Natural killer cell (primary cell): Measurements from ENCODE around the gene TNFAIP8L3. TPM values are rescaled to one million over a fixed set of nuclear protein-coding genes. Genes with fewer than 3 reads are reported as not detected.

Source experiments
- ATAC-seq, 3 donors: fragments of 150-1000 bp in 2 of 3; fragments of 200-7000 bp in 1 of 3; cut with Tn5 transposase; 1 replicate in 1 of 3; 2 replicates in 2 of 3; pipeline ENCODE4 v1.10.0; 2021; ENCODE audit warnings: mild to moderate bottlenecking in 2 of 3, moderate library complexity in 2 of 3
- DNase-seq, 2 donors: peaks; one replicate each; pipeline versions ENCODE4 v3.0.0 to v3.0.0-alpha.2; 2013 to 2021; ENCODE audit warnings: mixed read lengths in 1 of 2
- H3K27ac ChIP-seq: one replicate; pipeline ENCODE4 v1.5.1; 2013; ENCODE audit warnings: mild to moderate bottlenecking, low read length
- H3K27me3 ChIP-seq: one replicate; pipeline ENCODE4 v1.6.1; 2013; ENCODE audit warnings: low read length; ENCODE audit not compliant: control insufficient read depth, insufficient read depth
- H3K36me3 ChIP-seq: one replicate; pipeline ENCODE4 v1.6.1; 2013; ENCODE audit warnings: low read length; ENCODE audit not compliant: control insufficient read depth, insufficient read depth
- H3K4me1 ChIP-seq: one replicate; pipeline ENCODE4 v1.6.1; 2013; ENCODE audit warnings: low read length; ENCODE audit not compliant: control insufficient read depth, insufficient read depth
- H3K4me3 ChIP-seq: one replicate; pipeline ENCODE4 v1.5.1; 2013; ENCODE audit warnings: low read length
- H3K9me3 ChIP-seq: one replicate; pipeline ENCODE4 v1.6.1; 2013; ENCODE audit warnings: low read length; ENCODE audit not compliant: control insufficient read depth, insufficient read depth
- H3K27ac Mint-ChIP-seq, 2 donors: one replicate each; pipeline ENCODE4 v1.8.0; 2022; ENCODE audit warnings: mild to moderate bottlenecking in 2 of 2, mixed read lengths in 2 of 2, moderate library complexity in 1 of 2
- H3K27me3 Mint-ChIP-seq, 2 donors: one replicate each; pipeline ENCODE4 v1.8.0; 2022; ENCODE audit warnings: low read depth in 2 of 2, mixed read lengths in 2 of 2
- H3K36me3 Mint-ChIP-seq: one replicate; pipeline ENCODE4 v1.8.0; 2022; ENCODE audit warnings: mixed read lengths
- H3K4me1 Mint-ChIP-seq, 2 donors: one replicate each; pipeline ENCODE4 v1.8.0; 2022; ENCODE audit warnings: mixed read lengths in 2 of 2
- H3K4me3 Mint-ChIP-seq: one replicate; pipeline ENCODE4 v1.8.0; 2022; ENCODE audit warnings: mild to moderate bottlenecking, moderate library complexity, mixed read lengths
- H3K9me3 Mint-ChIP-seq, 2 donors: one replicate each; pipeline ENCODE4 v1.8.0; 2022; ENCODE audit warnings: mixed read lengths in 2 of 2
- CTCF ChIP-seq: fragments of 200-600 bp; IDR thresholded peaks from one replicate; pipeline ENCODE4 v1.8.0; 2022; ENCODE audit warnings: antibody characterized with exemption
- WGBS: methylation state at CpG from one replicate; pipeline ENCODE4 v1.1.7; 2013; ENCODE audit warnings: missing lambda C conversion rate; ENCODE audit not compliant: insufficient coverage; 5-methylcytosine and 5-hydroxymethylcytosine counted together
- intact Hi-C: fragments of 100-400 bp; cut with micrococcal nuclease; formaldehyde crosslinking; loops from one replicate; pipeline ENCODE4 v1.14.2; 2022
- total RNA-seq, 4 donors: library from RNA; stranded (reverse); fragments of 120-200 nt in 1 of 4; gene quantifications; one replicate each; pipeline versions ENCODE4 v1.2.3 to v1.2.4, GENCODE V29; 2013 to 2022

Gene TNFAIP8L3
- total RNA-seq, 3 donors from 2014 or later (not counting 1 experiment from before 2014, with no cell fraction given), result not detected

GRCh38 chr15:51025454-51025846 is 69.3 kb downstream of the TNFAIP8L3 start:
- ATAC-seq (no peak), DNase-seq (no peak)
- H3K4me3 Mint-ChIP-seq, result no peak overlapping the region
- H3K4me3 ChIP-seq, result no peak overlapping the region
- no peak for TF ChIP-seq CTCF
- no peaks in the 10 kb centered on the region for H3K9me3 Mint-ChIP-seq
- H3K36me3 ChIP-seq, result no peaks in the 10 kb centered on the region
- no peak overlapping the region for H3K27ac Mint-ChIP-seq
- H3K27me3 ChIP-seq, result no peaks in the 10 kb centered on the region
- H3K9me3 ChIP-seq, result no peaks in the 10 kb centered on the region
- no peaks in the 10 kb centered on the region for H3K36me3 Mint-ChIP-seq
- intact Hi-C loops, result no loop called here
- no peaks in the 10 kb centered on the region for H3K27me3 Mint-ChIP-seq
- H3K4me1 Mint-ChIP-seq, result no peaks in the 10 kb centered on the region
- no peak overlapping the region for H3K27ac ChIP-seq
- WGBS, result 89% methylated on average over 3 of the region's 3 CpGs
- H3K4me1 ChIP-seq, result no peaks in the 10 kb centered on the region

- ATAC-seq, result no peak
- Histone ChIP-seq H3K27ac (no peak overlapping the region), H3K4me3 (no peak overlapping the region), H3K9me3 (no peaks in the 10 kb centered on the region), H3K36me3 (no peaks in the 10 kb centered on the region), H3K4me1 (no peaks in the 10 kb centered on the region), H3K27me3 (no peaks in the 10 kb centered on the region)
- Mint-ChIP-seq H3K27ac (no peak overlapping the region), H3K4me1 (no peaks in the 10 kb centered on the region), H3K4me3 (no peak overlapping the region), H3K27me3 (no peaks in the 10 kb centered on the region), H3K9me3 (peaks cover 0 to 2% of the 10 kb centered on the region in 2 donors), H3K36me3 (no peaks in the 10 kb centered on the region)
- TF ChIP-seq CTCF, result no peak
- intact Hi-C loops, result no loop called here
- DNase-seq, result no peak
- WGBS, result 83% methylated on average over 3 of the region's 4 CpGs
Measured at GRCh38 chr15:51024735-51025453, 69.8 kb downstream of the TNFAIP8L3 start.

GRCh38 chr15:51023499-51023898 is 71.2 kb downstream of the TNFAIP8L3 start:
- 78% methylated on average over 1 of the region's 1 CpG for WGBS
- H3K4me1 ChIP-seq, result no peaks in the 10 kb centered on the region
- no peaks in the 10 kb centered on the region for H3K36me3 ChIP-seq
- Mint-ChIP-seq H3K4me3 (no peak overlapping the region), H3K36me3 (no peaks in the 10 kb centered on the region), H3K4me1 (no peaks in the 10 kb centered on the region), H3K27me3 (no peaks in the 10 kb centered on the region), H3K27ac (no peak overlapping the region), H3K9me3 (peaks cover 0 to 4% of the 10 kb centered on the region in 2 donors)
- no peak overlapping the region for H3K27ac ChIP-seq
- no peaks in the 10 kb centered on the region for H3K27me3 ChIP-seq
- ATAC-seq, result no peak
- H3K4me3 ChIP-seq, result no peak overlapping the region
- intact Hi-C loops, result no loop called here
- DNase-seq, result no peak
- no peaks in the 10 kb centered on the region for H3K9me3 ChIP-seq
- no peak for TF ChIP-seq CTCF

GRCh38 chr15:51022206-51022605 is 72.5 kb downstream of the TNFAIP8L3 start:
- no peaks in the 10 kb centered on the region for H3K36me3 Mint-ChIP-seq
- H3K4me3 Mint-ChIP-seq, result no peak overlapping the region
- H3K9me3 Mint-ChIP-seq, result peaks cover 0 to 4% of the 10 kb centered on the region in 2 donors
- H3K4me3 ChIP-seq, result no peak overlapping the region
- H3K4me1 ChIP-seq, result no peaks in the 10 kb centered on the region
- intact Hi-C loops, result no loop called here
- no peak overlapping the region for H3K27ac ChIP-seq
- H3K9me3 ChIP-seq, result no peaks in the 10 kb centered on the region
- ATAC-seq (no peak), DNase-seq (no peak)
- no peaks in the 10 kb centered on the region for H3K27me3 Mint-ChIP-seq
- H3K27me3 ChIP-seq, result no peaks in the 10 kb centered on the region
- H3K4me1 Mint-ChIP-seq, result no peaks in the 10 kb centered on the region
- no peak for TF ChIP-seq CTCF
- H3K36me3 ChIP-seq, result no peaks in the 10 kb centered on the region
- no peak overlapping the region for H3K27ac Mint-ChIP-seq
